ENCODE data around the gene PTN. TPM values are rescaled to one million over a fixed set of nuclear protein-coding genes. Genes with fewer than 3 reads are reported as not detected.
A peak's percentile ranks its signal among the peaks of the same experiment; 100 is the strongest.

Gene PTN
- total RNA-seq, 1 donor from 2014 or later, result 85.1 TPM

Small RNAs within 50 kb of the gene (small RNA-seq; reads per million reads assigned to genes)
- gene RF00136 (ENCODE audit: low replicate concordance), result 0.26 reads per million, percentile 44 among the genes with 10 or more reads in this experiment

All from tongue (tissue), 2 donors.